ENCODE results near the gene MORC2. TPM values are rescaled to one million over a fixed set of nuclear protein-coding genes. Genes with fewer than 3 reads are reported as not detected.

The MORC2 gene
- total RNA-seq, 1 donor from 2014 or later = 19.3 TPM

DNA sequence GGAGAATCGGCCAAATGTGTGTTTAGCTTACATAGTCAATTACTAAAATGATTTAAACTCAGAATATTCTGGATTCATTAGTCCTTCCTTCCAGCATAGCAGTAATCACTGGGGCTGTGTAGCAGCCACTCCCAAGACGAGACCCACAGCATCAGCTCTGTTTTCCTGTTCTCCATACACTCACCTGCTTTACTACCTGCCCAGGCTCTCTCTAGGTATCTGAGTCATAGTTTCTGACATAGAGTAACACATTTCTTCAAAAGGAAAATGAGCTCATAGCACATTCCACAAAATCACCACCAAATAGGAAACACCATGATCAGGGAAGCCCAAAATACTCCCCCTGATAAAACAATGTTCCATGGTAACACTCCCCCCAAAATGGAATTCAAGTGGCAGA lies 22.9 kb downstream of the MORC2 start:
- TF ChIP-seq, protein P1, sequence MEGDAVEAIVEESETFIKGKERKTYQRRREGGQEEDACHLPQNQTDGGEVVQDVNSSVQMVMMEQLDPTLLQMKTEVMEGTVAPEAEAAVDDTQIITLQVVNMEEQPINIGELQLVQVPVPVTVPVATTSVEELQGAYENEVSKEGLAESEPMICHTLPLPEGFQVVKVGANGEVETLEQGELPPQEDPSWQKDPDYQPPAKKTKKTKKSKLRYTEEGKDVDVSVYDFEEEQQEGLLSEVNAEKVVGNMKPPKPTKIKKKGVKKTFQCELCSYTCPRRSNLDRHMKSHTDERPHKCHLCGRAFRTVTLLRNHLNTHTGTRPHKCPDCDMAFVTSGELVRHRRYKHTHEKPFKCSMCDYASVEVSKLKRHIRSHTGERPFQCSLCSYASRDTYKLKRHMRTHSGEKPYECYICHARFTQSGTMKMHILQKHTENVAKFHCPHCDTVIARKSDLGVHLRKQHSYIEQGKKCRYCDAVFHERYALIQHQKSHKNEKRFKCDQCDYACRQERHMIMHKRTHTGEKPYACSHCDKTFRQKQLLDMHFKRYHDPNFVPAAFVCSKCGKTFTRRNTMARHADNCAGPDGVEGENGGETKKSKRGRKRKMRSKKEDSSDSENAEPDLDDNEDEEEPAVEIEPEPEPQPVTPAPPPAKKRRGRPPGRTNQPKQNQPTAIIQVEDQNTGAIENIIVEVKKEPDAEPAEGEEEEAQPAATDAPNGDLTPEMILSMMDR (IDR thresholded peaks at IDR 0.05) = no peak
- DNase-seq (no peak), ATAC-seq (no peak)
- no peaks in the 10 kb centered on the region for H3K9me3 ChIP-seq
- H3K36me3 ChIP-seq = peaks cover 96% of the 10 kb centered on the region
- H3K27ac ChIP-seq = no peak overlapping the region
- H3K27me3 ChIP-seq (ENCODE audit: low read depth) = no peaks in the 10 kb centered on the region
- intact Hi-C loops (cut with DNase I) = loop anchor here (10.0 kb wide), 1 partner anchor 139 kb away; the partner anchor contains the start of gene SMTN
- H3K4me3 ChIP-seq = no peak overlapping the region
- H3K4me1 ChIP-seq = peaks cover 12% of the 10 kb centered on the region

DNA sequence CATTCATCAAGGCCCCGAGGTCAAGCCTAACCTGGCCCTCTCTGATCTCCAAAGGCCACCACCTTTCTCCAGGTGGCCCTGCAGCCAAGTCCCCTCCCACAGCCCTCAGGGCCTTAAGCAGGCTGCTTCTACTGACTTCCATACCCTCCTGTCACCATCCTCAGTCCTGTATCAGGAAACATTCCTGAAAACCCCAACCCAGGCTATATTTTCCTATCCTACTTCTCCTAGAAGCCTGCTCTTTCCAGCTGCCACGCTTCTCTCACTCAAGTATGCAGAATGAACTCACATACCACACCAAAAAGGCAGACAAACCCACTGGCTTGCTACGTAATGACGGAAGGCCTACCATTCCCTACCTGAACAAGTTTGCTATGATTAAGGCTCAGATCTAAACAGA lies 23.6 kb downstream of the MORC2 start:
- Histone ChIP-seq H3K27ac (no peak overlapping the region), H3K9me3 (no peaks in the 10 kb centered on the region), H3K4me1 (peaks cover 12% of the 10 kb centered on the region), H3K27me3 (ENCODE audit: low read depth) (no peaks in the 10 kb centered on the region), H3K4me3 (no peak overlapping the region), H3K36me3 (peaks cover 96% of the 10 kb centered on the region)
- intact Hi-C loops (cut with DNase I) = loop anchor here (10.0 kb wide), 1 partner anchor 140 kb away; the partner anchor contains the start of gene SMTN
- TF ChIP-seq, protein P1 (IDR thresholded peaks at IDR 0.05) = no peak
- no peak for DNase-seq
- no peak for ATAC-seq

DNA sequence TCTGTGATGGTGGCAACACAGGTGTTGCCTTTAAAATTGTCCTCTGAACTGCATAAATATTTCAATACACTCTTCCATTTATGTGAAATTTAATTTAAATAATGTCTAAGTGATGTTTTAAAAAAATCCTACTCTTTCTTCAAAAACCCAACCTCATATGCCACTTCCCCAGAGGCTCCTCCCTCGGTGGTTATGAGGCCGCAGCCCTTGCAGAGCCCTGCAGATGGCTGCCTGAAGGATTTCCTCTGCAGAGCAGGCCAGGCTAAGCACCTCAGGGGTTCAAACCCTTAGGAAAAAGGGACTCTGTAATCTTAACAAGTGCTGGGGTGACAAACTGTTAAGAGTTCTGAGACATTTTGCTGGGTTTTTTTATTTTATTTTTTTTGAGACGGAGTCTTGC lies 25.2 kb downstream of the MORC2 start:
- ATAC-seq (no peak), DNase-seq (no peak)
- Histone ChIP-seq H3K36me3 (peaks cover 96% of the 10 kb centered on the region), H3K27me3 (ENCODE audit: low read depth) (no peaks in the 10 kb centered on the region), H3K4me3 (no peak overlapping the region), H3K27ac (no peak overlapping the region), H3K9me3 (no peaks in the 10 kb centered on the region), H3K4me1 (peaks cover 11% of the 10 kb centered on the region)
- TF ChIP-seq, protein P1 (IDR thresholded peaks at IDR 0.05) = no peak
- intact Hi-C loops (cut with DNase I) = loop anchor here (10.0 kb wide), 1 partner anchor 141 kb away; the partner anchor contains the start of gene SMTN

DNA sequence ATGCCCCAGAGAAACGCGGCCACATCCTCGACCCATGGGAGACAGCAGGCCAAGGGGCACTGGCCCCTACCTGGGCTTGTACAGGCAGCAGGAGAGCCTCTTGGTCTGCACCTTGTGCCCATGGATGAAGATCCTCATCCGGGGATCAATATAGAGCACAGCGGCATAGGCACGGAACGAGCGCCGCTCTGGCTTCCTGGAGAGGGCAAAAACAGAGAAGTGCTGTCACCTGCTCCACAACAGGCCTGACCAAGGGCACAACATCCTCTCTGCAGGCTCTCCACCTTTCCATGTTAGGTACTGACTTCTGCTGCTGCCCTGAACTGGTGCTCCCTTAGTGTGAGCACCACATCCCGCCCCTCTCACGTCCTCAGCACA lies 27.2 kb downstream of the MORC2 start:
- TF ChIP-seq, protein P1 (IDR thresholded peaks at IDR 0.05) = no peak
- Histone ChIP-seq H3K36me3 (peaks cover 100% of the 10 kb centered on the region), H3K9me3 (no peaks in the 10 kb centered on the region), H3K27me3 (ENCODE audit: low read depth) (no peaks in the 10 kb centered on the region), H3K4me1 (no peaks in the 10 kb centered on the region), H3K4me3 (no peak overlapping the region), H3K27ac (no peak overlapping the region)
- no peak for DNase-seq
- intact Hi-C loops (cut with DNase I) = loop anchor here (10.0 kb wide), 1 partner anchor 143 kb away; the partner anchor contains the start of gene SMTN
- ATAC-seq = peak in 1 of 2 donors; percentile 19

DNA sequence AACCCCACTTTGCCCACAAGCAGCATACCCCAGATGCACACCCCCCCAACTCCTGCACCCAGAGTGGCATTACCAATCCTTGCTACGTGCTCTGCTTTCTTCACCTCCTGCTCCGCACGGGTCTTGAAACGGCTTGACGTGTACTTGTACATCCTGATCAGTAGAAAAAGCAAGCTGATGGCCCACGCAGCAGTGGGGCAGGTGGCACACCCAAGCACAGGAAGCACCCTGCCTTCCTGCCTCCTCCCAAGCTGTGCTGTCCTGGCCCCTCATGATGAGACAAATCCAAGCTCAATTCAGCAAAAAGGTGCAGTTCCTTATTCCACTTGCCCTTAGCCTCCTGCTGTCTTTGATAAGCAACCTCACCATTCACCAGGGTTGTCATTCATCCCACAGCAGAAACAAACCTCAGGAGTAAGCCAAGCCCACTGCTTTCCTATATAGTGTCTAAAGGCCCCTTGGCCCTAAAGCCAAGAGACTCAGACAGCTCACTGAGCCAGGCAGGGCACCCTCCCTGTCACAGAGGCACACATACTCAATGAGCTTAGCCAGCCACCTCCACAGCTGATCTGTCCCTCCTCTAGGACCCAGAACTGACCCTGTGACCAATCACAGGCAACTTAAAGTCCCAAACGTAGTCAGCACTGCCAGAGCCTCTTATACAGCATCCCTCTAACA lies 27.8 kb downstream of the MORC2 start:
- no peak overlapping the region for H3K4me3 ChIP-seq
- H3K36me3 ChIP-seq = peaks cover 100% of the 10 kb centered on the region

More for the DNA sequence above, 27.8 kb downstream of the MORC2 start:
- H3K9me3 ChIP-seq = no peaks in the 10 kb centered on the region
- H3K27ac ChIP-seq = no peak overlapping the region
- TF ChIP-seq, protein P1 (IDR thresholded peaks at IDR 0.05) = no peak
- ATAC-seq (no peak), DNase-seq (no peak)
- no peaks in the 10 kb centered on the region for H3K27me3 ChIP-seq (ENCODE audit: low read depth)
- H3K4me1 ChIP-seq = no peaks in the 10 kb centered on the region
- intact Hi-C loops (cut with DNase I) = loop anchor here (10.0 kb wide), 1 partner anchor 144 kb away; the partner anchor contains the start of gene SMTN

Data from lower lobe of right lung (tissue), 2 donors.